Lung (tissue), 12 donors: Measurements from ENCODE around the gene DNAH5. TPM values are rescaled to one million over a fixed set of nuclear protein-coding genes. Genes with fewer than 3 reads are reported as not detected.
"Not testable (repeated sequence)": the region's sequence is repeated elsewhere in the genome, so short reads cannot be mapped to it uniquely, and the experiment has no call there.

Experiments
- ATAC-seq: fragments of 200-7000 bp; cut with Tn5 transposase; one replicate; pipeline ENCODE4 v1.9.1; 2020; ENCODE audit warnings: moderate number of reproducible peaks; ENCODE audit not compliant: insufficient read depth, low FRiP score
- DNase-seq, 3 donors: peaks; one replicate each; pipeline ENCODE4 v3.0.0-alpha.2; 2013 to 2017
- H3K27ac ChIP-seq, 2 donors: one replicate each; pipeline ENCODE4 v1.5.1; 2013; ENCODE audit warnings: mild to moderate bottlenecking in 2 of 2, moderate library complexity in 2 of 2, control low read depth in 1 of 2, inconsistent platforms in 1 of 2, low read depth in 1 of 2, low read length in 1 of 2
- H3K27me3 ChIP-seq, 3 donors: one replicate each; pipeline ENCODE4 v1.5.1; 2013; ENCODE audit warnings: low read length in 2 of 3; ENCODE audit not compliant: control insufficient read depth in 3 of 3, insufficient read depth in 3 of 3
- H3K36me3 ChIP-seq, 4 donors: one replicate each; pipeline ENCODE4 v1.5.1; 2013; ENCODE audit warnings: low read length in 4 of 4, mild to moderate bottlenecking in 1 of 4, moderate library complexity in 1 of 4; ENCODE audit not compliant: control insufficient read depth in 4 of 4, insufficient read depth in 4 of 4
- H3K4me1 ChIP-seq, 5 donors: one replicate each; pipeline ENCODE4 v1.5.1; 2013; ENCODE audit warnings: low read length in 5 of 5, mild to moderate bottlenecking in 2 of 5, moderate library complexity in 1 of 5; ENCODE audit not compliant: control insufficient read depth in 5 of 5, insufficient read depth in 5 of 5
- H3K4me3 ChIP-seq: one replicate; pipeline ENCODE4 v1.5.1; 2013; ENCODE audit warnings: mild to moderate bottlenecking, control low read depth, moderate library complexity
- H3K9ac ChIP-seq, 2 donors: one replicate each; pipeline ENCODE4 v1.5.1; 2013; ENCODE audit warnings: low read length in 2 of 2, control low read depth in 1 of 2; ENCODE audit not compliant: insufficient read depth in 1 of 2
- H3K9me3 ChIP-seq, 4 donors: one replicate each; pipeline ENCODE4 v1.5.1; 2013; ENCODE audit warnings: low read length in 3 of 4, mild to moderate bottlenecking in 1 of 4, moderate library complexity in 1 of 4; ENCODE audit not compliant: control insufficient read depth in 4 of 4, insufficient read depth in 3 of 4
- WGBS, 2 donors: extraction: QIAGEN DNeasy Blood & Tissue Kit; methylation state at CpG; one replicate each; pipeline ENCODE4 v1.1.7; 2013; 5-methylcytosine and 5-hydroxymethylcytosine counted together
- polyA plus RNA-seq, 2 donors: library from polyadenylated mRNA; stranded (reverse); fragments of 200-250 nt; gene quantifications; one replicate each; pipeline ENCODE4 v1.2.1, GENCODE V29; 2013
- total RNA-seq, 2 donors: library from RNA; depleted of rRNA in 1 of 2; stranded (reverse); fragments of >200 nt in 1 of 2; gene quantifications; one replicate each; pipeline ENCODE4 v1.2.1, GENCODE V29; 2014 to 2021
- TF ChIP-seq, protein P1 (sequence below): IDR thresholded peaks from 2 replicates; pipeline ENCODE4 v1.5.1; 2012; ENCODE audit warnings: mild to moderate bottlenecking; ENCODE audit errors: control extremely low read depth, extremely low read depth
- donor health status: control.
- donor health status: control.
- donor health status: Bipolar disorder and iron deficiency.
- donor health status: healthy.
- donor health status: DM: yes; HTN: yes; CAD: no.

Gene DNAH5
- total and polyA plus RNA-seq, 4 donors = 2.7 to 29.7 (median 16.2) TPM

GRCh38 chr5:13987843-13988464, 43.5 kb upstream of the DNAH5 start:
- ATAC-seq (peak; percentile 53), DNase-seq (peak; percentile 57 to 75 (median 59))
- Histone ChIP-seq H3K4me1 (no peaks in the 10 kb centered on the region), H3K27ac (no peak overlapping the region), H3K9me3 (no peaks in the 10 kb centered on the region), H3K4me3 (no peak overlapping the region), H3K9ac (no peak overlapping the region), H3K36me3 (no peaks in the 10 kb centered on the region), H3K27me3 (peaks cover 0 to 4% (median 2%) of the 10 kb centered on the region in 3 donors)
- TF ChIP-seq, protein P1, sequence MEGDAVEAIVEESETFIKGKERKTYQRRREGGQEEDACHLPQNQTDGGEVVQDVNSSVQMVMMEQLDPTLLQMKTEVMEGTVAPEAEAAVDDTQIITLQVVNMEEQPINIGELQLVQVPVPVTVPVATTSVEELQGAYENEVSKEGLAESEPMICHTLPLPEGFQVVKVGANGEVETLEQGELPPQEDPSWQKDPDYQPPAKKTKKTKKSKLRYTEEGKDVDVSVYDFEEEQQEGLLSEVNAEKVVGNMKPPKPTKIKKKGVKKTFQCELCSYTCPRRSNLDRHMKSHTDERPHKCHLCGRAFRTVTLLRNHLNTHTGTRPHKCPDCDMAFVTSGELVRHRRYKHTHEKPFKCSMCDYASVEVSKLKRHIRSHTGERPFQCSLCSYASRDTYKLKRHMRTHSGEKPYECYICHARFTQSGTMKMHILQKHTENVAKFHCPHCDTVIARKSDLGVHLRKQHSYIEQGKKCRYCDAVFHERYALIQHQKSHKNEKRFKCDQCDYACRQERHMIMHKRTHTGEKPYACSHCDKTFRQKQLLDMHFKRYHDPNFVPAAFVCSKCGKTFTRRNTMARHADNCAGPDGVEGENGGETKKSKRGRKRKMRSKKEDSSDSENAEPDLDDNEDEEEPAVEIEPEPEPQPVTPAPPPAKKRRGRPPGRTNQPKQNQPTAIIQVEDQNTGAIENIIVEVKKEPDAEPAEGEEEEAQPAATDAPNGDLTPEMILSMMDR = peak; percentile 60
- WGBS, 2 donors = 16 to 17% methylated on average over 7 of the region's 7 CpGs

DNA sequence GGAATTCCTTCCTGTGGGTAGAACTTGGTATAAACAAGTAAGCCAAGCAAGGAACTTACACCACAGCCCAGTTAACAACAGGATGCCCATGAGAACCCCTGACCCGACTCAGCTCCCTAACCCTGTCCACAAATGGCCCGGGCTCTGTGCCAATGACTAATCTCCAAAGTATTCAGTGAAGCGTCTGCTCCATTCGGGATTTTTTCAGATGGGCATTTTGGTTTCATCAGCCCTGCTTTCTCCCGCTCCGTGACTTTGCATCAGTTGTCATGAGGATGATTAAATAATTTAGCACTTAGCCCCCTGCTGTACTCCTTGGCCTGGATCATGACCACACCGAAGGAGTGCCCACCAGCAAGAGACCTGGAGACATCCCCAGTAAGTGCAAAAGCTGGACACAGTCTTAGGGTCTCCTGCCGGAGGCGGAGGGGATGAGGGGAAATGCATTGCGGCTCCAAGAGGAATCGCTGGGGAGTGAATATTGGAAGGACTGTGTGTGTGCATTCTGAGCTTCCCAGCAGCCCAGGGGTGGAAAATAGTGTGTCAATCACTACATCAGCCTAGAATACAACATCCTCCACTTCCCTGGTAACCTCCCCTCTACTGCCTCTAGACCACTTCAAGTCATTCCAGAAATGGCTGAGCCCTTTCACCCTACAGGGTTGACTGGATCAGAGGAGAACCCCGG, 41.4 kb upstream of the DNAH5 start:
- Histone ChIP-seq H3K36me3 (no peaks in the 10 kb centered on the region), H3K9me3 (no peaks in the 10 kb centered on the region), H3K4me3 (no peak overlapping the region), H3K27ac (no peak overlapping the region), H3K4me1 (no peaks in the 10 kb centered on the region), H3K27me3 (peaks cover 0 to 2% (median 0%) of the 10 kb centered on the region in 3 donors), H3K9ac (no peak overlapping the region)
- WGBS, 2 donors = 60 to 70% methylated on average over 12 of the region's 12 CpGs
- TF ChIP-seq, protein P1 = no peak
- DNase-seq = no peak
- ATAC-seq = no peak

DNA sequence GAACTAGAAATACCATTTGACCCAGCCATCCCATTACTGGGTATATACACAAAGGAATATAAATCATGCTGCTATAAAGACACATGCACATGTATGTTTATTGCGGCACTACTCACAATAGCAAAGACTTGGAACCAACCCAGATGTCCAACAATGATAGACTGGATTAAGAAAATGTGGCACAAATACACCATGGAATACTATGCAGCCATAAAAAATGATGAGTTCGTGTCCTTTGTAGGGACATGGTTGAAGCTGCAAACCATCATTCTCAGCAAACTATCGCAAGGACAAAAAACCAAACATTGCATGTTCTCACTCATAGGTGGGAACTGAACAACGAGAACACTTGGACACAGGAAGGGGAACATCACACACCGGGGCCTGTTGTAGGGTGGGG, 40.4 kb upstream of the DNAH5 start:
- 88 to 90% methylated on average over 5 of the region's 5 CpGs for WGBS, 2 donors
- not testable (repeated sequence) for DNase-seq, H3K9me3 ChIP-seq, H3K27me3 ChIP-seq, H3K27ac ChIP-seq, H3K4me3 ChIP-seq, ATAC-seq, H3K4me1 ChIP-seq, H3K36me3 ChIP-seq, H3K9ac ChIP-seq
